Measurements from ENCODE around the gene PMPCA. TPM values are rescaled to one million over a fixed set of nuclear protein-coding genes. Genes with fewer than 3 reads are reported as not detected.

Gene PMPCA
- total and polyA plus RNA-seq, 2 of the 13 experiments (the other 11 are each of a cell fraction or from before 2014, with no cell fraction given), result 70.2 to 88.4 TPM

DNA sequence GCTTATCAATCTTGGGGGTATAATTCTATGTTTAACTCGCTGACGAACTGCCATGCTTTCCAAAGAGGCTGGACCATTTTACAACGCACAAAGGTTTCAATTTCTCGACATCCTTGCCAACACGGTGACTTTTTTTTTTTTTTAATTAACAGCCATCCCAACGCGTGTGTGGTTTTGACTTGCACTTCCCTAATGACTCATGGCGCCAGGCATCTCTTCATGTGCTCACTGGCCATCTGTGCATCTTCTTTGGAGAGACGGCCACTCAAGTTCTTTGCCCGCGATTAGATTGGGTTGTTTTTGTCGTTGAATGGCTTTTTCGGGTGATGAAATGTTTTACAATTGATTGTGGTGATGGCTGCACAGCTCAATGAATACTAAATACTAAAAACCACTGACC lies 24.4 kb upstream of the PMPCA start (continued):
- TF ChIP-seq, protein P1, sequence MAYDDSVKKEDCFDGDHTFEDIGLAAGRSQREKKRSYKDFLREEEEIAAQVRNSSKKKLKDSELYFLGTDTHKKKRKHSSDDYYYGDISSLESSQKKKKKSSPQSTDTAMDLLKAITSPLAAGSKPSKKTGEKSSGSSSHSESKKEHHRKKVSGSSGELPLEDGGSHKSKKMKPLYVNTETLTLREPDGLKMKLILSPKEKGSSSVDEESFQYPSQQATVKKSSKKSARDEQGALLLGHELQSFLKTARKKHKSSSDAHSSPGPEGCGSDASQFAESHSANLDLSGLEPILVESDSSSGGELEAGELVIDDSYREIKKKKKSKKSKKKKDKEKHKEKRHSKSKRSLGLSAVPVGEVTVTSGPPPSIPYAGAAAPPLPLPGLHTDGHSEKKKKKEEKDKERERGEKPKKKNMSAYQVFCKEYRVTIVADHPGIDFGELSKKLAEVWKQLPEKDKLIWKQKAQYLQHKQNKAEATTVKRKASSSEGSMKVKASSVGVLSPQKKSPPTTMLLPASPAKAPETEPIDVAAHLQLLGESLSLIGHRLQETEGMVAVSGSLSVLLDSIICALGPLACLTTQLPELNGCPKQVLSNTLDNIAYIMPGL (CRISPR knock-in tag; IDR thresholded peaks at IDR 0.05; ENCODE audit: borderline replicate concordance in 1 of 2, low read depth in 1 of 2), result no peak
- TF ChIP-seq ZFY (CRISPR knock-in tag; IDR thresholded peaks at IDR 0.05) (no peak), CHD2 (IDR thresholded peaks at IDR 0.05; ENCODE audit: low read depth, low read length) (no peak), JUND (CRISPR knock-in tag; IDR thresholded peaks at IDR 0.05) (no peak), MEIS1 (CRISPR knock-in tag; IDR thresholded peaks at IDR 0.05; ENCODE audit: borderline replicate concordance) (no peak), ZKSCAN5 (CRISPR knock-in tag; IDR thresholded peaks at IDR 0.05) (no peak), NR2C2 (CRISPR knock-in tag; IDR thresholded peaks at IDR 0.05; ENCODE audit: borderline replicate concordance) (no peak), NFYB (CRISPR knock-in tag; IDR thresholded peaks at IDR 0.05) (no peak), NR2F6 (IDR thresholded peaks at IDR 0.05) (no peak), NR2F6 (CRISPR knock-in tag; IDR thresholded peaks at IDR 0.05) (no peak)
- TF ChIP-seq, protein P2, sequence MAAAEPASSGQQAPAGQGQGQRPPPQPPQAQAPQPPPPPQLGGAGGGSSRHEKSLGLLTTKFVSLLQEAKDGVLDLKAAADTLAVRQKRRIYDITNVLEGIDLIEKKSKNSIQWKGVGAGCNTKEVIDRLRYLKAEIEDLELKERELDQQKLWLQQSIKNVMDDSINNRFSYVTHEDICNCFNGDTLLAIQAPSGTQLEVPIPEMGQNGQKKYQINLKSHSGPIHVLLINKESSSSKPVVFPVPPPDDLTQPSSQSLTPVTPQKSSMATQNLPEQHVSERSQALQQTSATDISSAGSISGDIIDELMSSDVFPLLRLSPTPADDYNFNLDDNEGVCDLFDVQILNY (CRISPR knock-in tag; conservative IDR thresholded peaks at IDR 0.05), result no peak

DNA sequence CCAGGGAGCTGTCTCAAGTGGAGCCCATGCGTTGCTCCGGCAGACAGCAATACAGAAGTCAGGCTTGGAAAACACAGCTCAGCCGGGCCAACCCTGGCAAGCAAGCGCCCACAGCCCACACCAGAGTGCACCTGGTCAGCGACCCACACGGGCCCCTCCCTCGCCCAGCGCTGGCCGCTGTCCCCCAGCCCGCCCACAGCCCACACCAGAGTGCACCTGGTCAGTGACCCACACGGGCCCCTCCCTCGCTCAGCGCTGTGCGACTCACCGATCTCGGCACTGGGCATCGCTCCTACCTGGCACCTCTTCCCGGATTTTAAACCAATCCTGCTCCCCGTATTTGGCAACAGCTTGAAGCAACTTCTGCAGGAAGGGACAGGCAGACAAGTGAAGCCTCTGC lies 23.2 kb upstream of the PMPCA start:
- H3K27ac ChIP-seq (ENCODE audit: extremely low read length, insufficient read depth, low read length), result no peak overlapping the region
- in situ Hi-C loops (cut with HindIII; ENCODE audit: extremely low pct_ligation_motif_present, low pct_unique_long_range_greater_than_20kb), result no loop called here
- 100% methylated on average over 11 of the region's 19 CpGs for WGBS (ENCODE audit: low lambda C conversion rate)
- CTCF ChIA-PET (ENCODE audit: low intra/inter-chr PET ratio, low total read pairs), result no interaction called here
- no peak overlapping the region for H3K4me3 ChIP-seq (replicated peaks in 1 of 3; ENCODE audit: insufficient read depth in 1 of 3, low read depth in 2 of 3, low read length in 3 of 3)
- H2AFZ ChIP-seq (ENCODE audit: low read length), result no peak overlapping the region
- H3K9me3 ChIP-seq (ENCODE audit: low read length), result no peaks in the 10 kb centered on the region
- H4K20me1 ChIP-seq (ENCODE audit: insufficient read depth, low read length), result no peaks in the 10 kb centered on the region
- no peak for ATAC-seq
- H3K4me2 ChIP-seq (ENCODE audit: low read depth, low read length), result no peak overlapping the region
- H3K27me3 ChIP-seq (ENCODE audit: control insufficient read depth in 1 of 2, insufficient read depth in 2 of 2, low read length in 2 of 2), result no peaks in the 10 kb centered on the region
- H3K4me1 ChIP-seq (ENCODE audit: insufficient read depth, low read length), result no peaks in the 10 kb centered on the region
- no TSS peak for BruUV-seq (replicated peaks)
- POLR2A ChIA-PET, result no interaction called here
- FAIRE-seq, result no peak
- H3K79me2 ChIP-seq (ENCODE audit: insufficient read depth, low read length), result no peaks in the 10 kb centered on the region
- peaks cover 26 to 67% of the 10 kb centered on the region in 2 experiments; a peak in 4 of 5 replicates for H3K36me3 ChIP-seq (replicated peaks in 1 of 2; ENCODE audit: control insufficient read depth in 1 of 2, insufficient read depth in 2 of 2, low read length in 2 of 2)
- no peak overlapping the region for H3K9ac ChIP-seq (ENCODE audit: insufficient read depth, low read depth, low read length)
- DNase-seq (ENCODE audit: low spot score), result no peak
- intact Hi-C loops (cut with micrococcal nuclease; ENCODE audit: unreplicated experiment), result no loop called here
- TF ChIP-seq TOPORS (CRISPR knock-in tag; IDR thresholded peaks at IDR 0.05) (no peak), ASH2L (IDR thresholded peaks at IDR 0.05; ENCODE audit: insufficient read length, low read depth, low read length) (no peak), HNF4A (CRISPR knock-in tag; IDR thresholded peaks at IDR 0.05) (no peak), ZNF263 (CRISPR knock-in tag; IDR thresholded peaks at IDR 0.05) (no peak), ATM (IDR thresholded peaks at IDR 0.05; ENCODE audit: borderline replicate concordance) (no peak), ZNF775 (CRISPR knock-in tag; IDR thresholded peaks at IDR 0.05; ENCODE audit: borderline replicate concordance) (no peak), ZNF557 (CRISPR knock-in tag; IDR thresholded peaks at IDR 0.05) (no peak), GATA4 (IDR thresholded peaks at IDR 0.05; ENCODE audit: borderline replicate concordance, low read depth) (no peak)
- TF ChIP-seq, protein P3, sequence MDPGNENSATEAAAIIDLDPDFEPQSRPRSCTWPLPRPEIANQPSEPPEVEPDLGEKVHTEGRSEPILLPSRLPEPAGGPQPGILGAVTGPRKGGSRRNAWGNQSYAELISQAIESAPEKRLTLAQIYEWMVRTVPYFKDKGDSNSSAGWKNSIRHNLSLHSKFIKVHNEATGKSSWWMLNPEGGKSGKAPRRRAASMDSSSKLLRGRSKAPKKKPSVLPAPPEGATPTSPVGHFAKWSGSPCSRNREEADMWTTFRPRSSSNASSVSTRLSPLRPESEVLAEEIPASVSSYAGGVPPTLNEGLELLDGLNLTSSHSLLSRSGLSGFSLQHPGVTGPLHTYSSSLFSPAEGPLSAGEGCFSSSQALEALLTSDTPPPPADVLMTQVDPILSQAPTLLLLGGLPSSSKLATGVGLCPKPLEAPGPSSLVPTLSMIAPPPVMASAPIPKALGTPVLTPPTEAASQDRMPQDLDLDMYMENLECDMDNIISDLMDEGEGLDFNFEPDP (CRISPR knock-in tag; conservative IDR thresholded peaks at IDR 0.05), result no peak
- TF ChIP-seq, protein P4, sequence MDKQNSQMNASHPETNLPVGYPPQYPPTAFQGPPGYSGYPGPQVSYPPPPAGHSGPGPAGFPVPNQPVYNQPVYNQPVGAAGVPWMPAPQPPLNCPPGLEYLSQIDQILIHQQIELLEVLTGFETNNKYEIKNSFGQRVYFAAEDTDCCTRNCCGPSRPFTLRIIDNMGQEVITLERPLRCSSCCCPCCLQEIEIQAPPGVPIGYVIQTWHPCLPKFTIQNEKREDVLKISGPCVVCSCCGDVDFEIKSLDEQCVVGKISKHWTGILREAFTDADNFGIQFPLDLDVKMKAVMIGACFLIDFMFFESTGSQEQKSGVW (CRISPR knock-in tag; IDR thresholded peaks at IDR 0.05; ENCODE audit: borderline replicate concordance), result no peak

Data from HepG2 (cell line).